Parathyroid adenoma (tissue), 2 donors: ENCODE data around the gene TBC1D22A.

Experiments
- H2AFZ ChIP-seq: fragments of 300-600 bp; sonication (generic); one replicate; pipeline ENCODE4 v1.7.0; 2017; ENCODE audit warnings: antibody characterized with exemption, mild to moderate bottlenecking
- H3K27ac ChIP-seq: fragments of 300-600 bp; sonication (generic); one replicate; pipeline ENCODE4 v1.7.0; 2017
- H3K27me3 ChIP-seq: fragments of 300-600 bp; sonication (generic); one replicate; pipeline ENCODE4 v1.7.0; 2017; ENCODE audit warnings: low read length; ENCODE audit not compliant: control insufficient read depth, insufficient read depth
- H3K36me3 ChIP-seq: fragments of 300-600 bp; sonication (generic); one replicate; pipeline ENCODE4 v1.7.0; 2017; ENCODE audit warnings: low read length; ENCODE audit not compliant: control insufficient read depth, insufficient read depth
- H3K4me1 ChIP-seq: fragments of 300-600 bp; sonication (generic); one replicate; pipeline ENCODE4 v1.7.0; 2017; ENCODE audit warnings: control low read depth
- H3K4me2 ChIP-seq: fragments of 300-600 bp; sonication (generic); one replicate; pipeline ENCODE4 v1.7.0; 2017; ENCODE audit warnings: low read length
- H3K4me3 ChIP-seq: fragments of 300-600 bp; sonication (generic); one replicate; pipeline ENCODE4 v1.7.0; 2017; ENCODE audit warnings: low read depth, low read length
- H3K79me2 ChIP-seq: fragments of 300-600 bp; sonication (generic); one replicate; pipeline ENCODE4 v1.7.0; 2017; ENCODE audit warnings: control low read depth
- H3K9ac ChIP-seq: fragments of 300-600 bp; sonication (generic); one replicate; pipeline ENCODE4 v1.7.0; 2017; ENCODE audit warnings: mild to moderate bottlenecking
- H3K9me3 ChIP-seq: fragments of 300-600 bp; sonication (generic); one replicate; pipeline ENCODE4 v1.7.0; 2017; ENCODE audit warnings: low read length; ENCODE audit not compliant: control insufficient read depth
- CTCF ChIP-seq: fragments of 300-600 bp; sonication (generic); IDR thresholded peaks from one replicate; pipeline ENCODE4 v1.7.0; 2017; ENCODE audit warnings: antibody characterized with exemption, mild to moderate bottlenecking
- donor health status: primary hyperparathyroidism.

The TBC1D22A gene

GRCh38 chr22:46957521-46957920 lies 195.1 kb downstream of the TBC1D22A start:
- H3K27me3 ChIP-seq, result no peaks in the 10 kb centered on the region
- no peaks in the 10 kb centered on the region for H3K79me2 ChIP-seq
- H2AFZ ChIP-seq, result no peak overlapping the region
- H3K9ac ChIP-seq, result no peak overlapping the region
- H3K36me3 ChIP-seq, result no peaks in the 10 kb centered on the region
- H3K4me3 ChIP-seq, result no peak overlapping the region
- H3K4me2 ChIP-seq, result no peak overlapping the region
- no peaks in the 10 kb centered on the region for H3K4me1 ChIP-seq
- H3K9me3 ChIP-seq, result no peaks in the 10 kb centered on the region
- H3K27ac ChIP-seq, result no peak overlapping the region
- TF ChIP-seq CTCF, result no peak

- H3K27ac ChIP-seq, result no peak overlapping the region
- H2AFZ ChIP-seq, result no peak overlapping the region
- H3K27me3 ChIP-seq, result no peaks in the 10 kb centered on the region
- TF ChIP-seq CTCF, result no peak
- H3K79me2 ChIP-seq, result no peaks in the 10 kb centered on the region
- no peak overlapping the region for H3K9ac ChIP-seq
- no peaks in the 10 kb centered on the region for H3K9me3 ChIP-seq
- no peak overlapping the region for H3K4me3 ChIP-seq
- no peak overlapping the region for H3K4me2 ChIP-seq
- H3K4me1 ChIP-seq, result no peaks in the 10 kb centered on the region
- no peaks in the 10 kb centered on the region for H3K36me3 ChIP-seq
These were observed 195.7 kb downstream of the TBC1D22A start for GRCh38 chr22:46958191-46958590.

GRCh38 chr22:46958658-46959057 lies 196.2 kb downstream of the TBC1D22A start:
- Histone ChIP-seq H3K9me3 (no peaks in the 10 kb centered on the region), H3K27ac (no peak overlapping the region), H3K79me2 (no peaks in the 10 kb centered on the region), H3K27me3 (no peaks in the 10 kb centered on the region), H3K4me2 (no peak overlapping the region), H2AFZ (no peak overlapping the region), H3K9ac (no peak overlapping the region), H3K4me1 (no peaks in the 10 kb centered on the region), H3K36me3 (no peaks in the 10 kb centered on the region), H3K4me3 (no peak overlapping the region)
- TF ChIP-seq CTCF, result no peak

GRCh38 chr22:46959369-46959768 lies 196.9 kb downstream of the TBC1D22A start:
- Histone ChIP-seq H3K4me1 (no peaks in the 10 kb centered on the region), H2AFZ (no peak overlapping the region), H3K27ac (no peak overlapping the region), H3K9me3 (no peaks in the 10 kb centered on the region), H3K79me2 (no peaks in the 10 kb centered on the region), H3K9ac (no peak overlapping the region), H3K4me3 (no peak overlapping the region), H3K36me3 (no peaks in the 10 kb centered on the region), H3K27me3 (no peaks in the 10 kb centered on the region), H3K4me2 (no peak overlapping the region)
- no peak for TF ChIP-seq CTCF

- H3K27me3 ChIP-seq, result no peaks in the 10 kb centered on the region
- H3K4me2 ChIP-seq, result no peak overlapping the region
- TF ChIP-seq CTCF, result no peak
- H2AFZ ChIP-seq, result no peak overlapping the region
- no peaks in the 10 kb centered on the region for H3K36me3 ChIP-seq
- no peaks in the 10 kb centered on the region for H3K79me2 ChIP-seq
- no peaks in the 10 kb centered on the region for H3K9me3 ChIP-seq
- no peak overlapping the region for H3K27ac ChIP-seq
- H3K4me3 ChIP-seq, result no peak overlapping the region
- no peaks in the 10 kb centered on the region for H3K4me1 ChIP-seq
- H3K9ac ChIP-seq, result no peak overlapping the region
These were observed 199.3 kb downstream of the TBC1D22A start for GRCh38 chr22:46961591-46962295.
